Measurements from ENCODE around the gene KLHL22. TPM values are rescaled to one million over a fixed set of nuclear protein-coding genes. Genes with fewer than 3 reads are reported as not detected.

Gene KLHL22
- total and polyA plus RNA-seq, 2 of the 4 experiments (the other 2 are of a cell fraction) = 27.1 to 30.1 TPM

DNA sequence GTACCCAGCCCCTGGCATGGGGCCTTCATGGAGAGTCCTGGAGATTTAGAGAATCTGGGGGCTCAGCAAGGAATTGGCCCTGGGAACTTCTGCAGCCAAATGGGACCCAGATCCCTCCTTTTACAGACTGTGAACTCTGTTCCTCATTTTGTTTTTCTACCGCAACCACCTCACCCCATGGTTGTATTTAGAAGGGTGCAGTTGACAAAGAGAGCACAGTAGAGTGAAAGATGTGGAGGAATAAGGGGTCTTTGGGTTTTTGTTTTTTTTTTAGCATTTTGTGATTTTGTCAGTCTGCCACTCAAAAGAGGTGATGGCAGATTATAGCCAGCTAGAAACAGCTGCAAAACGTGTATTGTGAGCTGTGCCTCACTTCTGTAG, 99.7 kb downstream of the KLHL22 start:
- peaks cover 30% of the 10 kb centered on the region for H3K9me1 ChIP-seq (ENCODE audit: insufficient read depth, low read length)
- no peak overlapping the region for H3K9ac ChIP-seq (ENCODE audit: low read depth, low read length)
- no peak overlapping the region for H4K5ac ChIP-seq (ENCODE audit: low read depth, low read length)
- 9% methylated on average over 1 of the region's 2 CpGs; no CpG with 5 or more reads in 1 of the 2 experiments for WGBS, 2 experiments (ENCODE audit: extremely low coverage in 2 of 2, insufficient read length in 1 of 2)
- H3K9me3 ChIP-seq (ENCODE audit: control insufficient read depth, insufficient read depth, low read length) = no peaks in the 10 kb centered on the region
- POLR2A ChIA-PET (ENCODE audit: unreplicated experiment) = interaction anchor here (0.6 kb wide), 2 partner anchors 78 to 1302 kb away, joined by 3 read pairs; no protein-coding TSS in a partner anchor
- H2BK5ac ChIP-seq (ENCODE audit: low read depth, low read length, poor library complexity, severe bottlenecking) = no peak overlapping the region
- intact Hi-C loops (cut with micrococcal nuclease) (loop anchor here (2.0 kb wide), 1 partner anchor 75 kb away; the partner anchor contains the start of gene DGCR6L), dilution Hi-C loops (cut with HindIII; ENCODE audit: low sequenced_read_pairs, unreplicated experiment) (no loop called here), in situ Hi-C loops (cut with MboI; ENCODE audit: low sequenced_read_pairs) (loop anchor here (10.0 kb wide), 1 partner anchor 59 kb away; no protein-coding TSS in a partner anchor)
- H3K27me3 ChIP-seq (ENCODE audit: control insufficient read depth, insufficient read depth, low read length) = no peaks in the 10 kb centered on the region
- DNase-seq (no peak), ATAC-seq (ENCODE audit: low read depth) (no peak)
- H3K36me3 ChIP-seq (ENCODE audit: control insufficient read depth, insufficient read depth, low read length) = peaks cover 7% of the 10 kb centered on the region; the same call in 1 of the 2 replicates
- H3K27ac ChIP-seq (ENCODE audit: insufficient read depth, low read length) = no peak overlapping the region
- H4K8ac ChIP-seq (ENCODE audit: low read depth in 2 of 2, low read length in 2 of 2) = no peak overlapping the region
- H3K79me1 ChIP-seq (ENCODE audit: low read depth in 1 of 2, low read length in 2 of 2) = peaks cover 31 to 45% of the 10 kb centered on the region in 2 experiments
- no peak overlapping the region for H3K4ac ChIP-seq (ENCODE audit: low read depth, low read length)
- no peak overlapping the region for H2AK9ac ChIP-seq (replicated peaks; ENCODE audit: low read depth, low read length, poor library complexity)
- H3K14ac ChIP-seq (replicated peaks; ENCODE audit: low read depth, low read length) = no peak overlapping the region
- no peak overlapping the region for H3K18ac ChIP-seq (ENCODE audit: low read depth, low read length)
- H2AFZ ChIP-seq (replicated peaks; ENCODE audit: low read length, poor library complexity) = no peak overlapping the region
- no peak overlapping the region for H2BK120ac ChIP-seq (ENCODE audit: low read depth, low read length)
- H4K20me1 ChIP-seq (ENCODE audit: insufficient read depth, low read length) = peaks cover 13% of the 10 kb centered on the region
- no peak overlapping the region for H4K91ac ChIP-seq (ENCODE audit: insufficient read depth, low read depth, low read length)
- no peak overlapping the region for H2BK15ac ChIP-seq (ENCODE audit: low read depth, low read length)
- peak overlapping the region; percentile 80; the same call in 1 of the 2 replicates for H3K4me2 ChIP-seq (ENCODE audit: low read depth, low read length)
- H3K56ac ChIP-seq (ENCODE audit: extremely low read depth, insufficient read depth, low read length) = no peak overlapping the region
- no peak overlapping the region for H2BK20ac ChIP-seq (ENCODE audit: low read depth, low read length)
- H3K23ac ChIP-seq (ENCODE audit: low read depth, low read length) = peak overlapping the region; percentile 31
- H2AK5ac ChIP-seq (ENCODE audit: low read depth, low read length) = no peak overlapping the region; the same call in 1 of the 2 replicates
- CTCF ChIA-PET = interaction anchor here (0.8 kb wide), 1 partner anchor 16 kb away, joined by 3 read pairs; no protein-coding TSS in a partner anchor
- H3K4me1 ChIP-seq (ENCODE audit: control insufficient read depth, insufficient read depth, low read length) = peaks cover 14% of the 10 kb centered on the region
- TF ChIP-seq BHLHE40 (IDR thresholded peaks at IDR 0.05; ENCODE audit: low read depth, low read length) (no peak), MAZ (IDR thresholded peaks at IDR 0.05; ENCODE audit: borderline replicate concordance, low read depth, low read length) (no peak), POLR2A (IDR thresholded peaks at IDR 0.05; ENCODE audit: low read depth, low read length) (no peak), RAD21 (IDR thresholded peaks at IDR 0.05; ENCODE audit: low read length) (no peak), CHD1 (IDR thresholded peaks at IDR 0.05; ENCODE audit: low read depth, low read length) (no peak), SMC3 (IDR thresholded peaks at IDR 0.05; ENCODE audit: low read depth, low read length) (no peak), RCOR1 (IDR thresholded peaks at IDR 0.05; ENCODE audit: insufficient replicate concordance, low read length) (no peak), MAFK (IDR thresholded peaks at IDR 0.05; ENCODE audit: low read depth, low read length) (no peak)
- TF ChIP-seq, protein P1, sequence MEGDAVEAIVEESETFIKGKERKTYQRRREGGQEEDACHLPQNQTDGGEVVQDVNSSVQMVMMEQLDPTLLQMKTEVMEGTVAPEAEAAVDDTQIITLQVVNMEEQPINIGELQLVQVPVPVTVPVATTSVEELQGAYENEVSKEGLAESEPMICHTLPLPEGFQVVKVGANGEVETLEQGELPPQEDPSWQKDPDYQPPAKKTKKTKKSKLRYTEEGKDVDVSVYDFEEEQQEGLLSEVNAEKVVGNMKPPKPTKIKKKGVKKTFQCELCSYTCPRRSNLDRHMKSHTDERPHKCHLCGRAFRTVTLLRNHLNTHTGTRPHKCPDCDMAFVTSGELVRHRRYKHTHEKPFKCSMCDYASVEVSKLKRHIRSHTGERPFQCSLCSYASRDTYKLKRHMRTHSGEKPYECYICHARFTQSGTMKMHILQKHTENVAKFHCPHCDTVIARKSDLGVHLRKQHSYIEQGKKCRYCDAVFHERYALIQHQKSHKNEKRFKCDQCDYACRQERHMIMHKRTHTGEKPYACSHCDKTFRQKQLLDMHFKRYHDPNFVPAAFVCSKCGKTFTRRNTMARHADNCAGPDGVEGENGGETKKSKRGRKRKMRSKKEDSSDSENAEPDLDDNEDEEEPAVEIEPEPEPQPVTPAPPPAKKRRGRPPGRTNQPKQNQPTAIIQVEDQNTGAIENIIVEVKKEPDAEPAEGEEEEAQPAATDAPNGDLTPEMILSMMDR (conservative IDR thresholded peaks at IDR 0.05; ENCODE audit: low read depth, low read length) = no peak
- BruUV-seq (replicated peaks) = no TSS peak
- no peak overlapping the region for H3K4me3 ChIP-seq (ENCODE audit: insufficient read depth, low read depth, low read length)

Measured in IMR-90 (cell line).